HG03039 (cell line): Measurements from ENCODE around the gene MMP2.

Experiments used
- ATAC-seq: cut with Tn5 transposase; IDR thresholded peaks from one replicate; pipeline ENCODE4 v1.9.1; 2021; ENCODE audit warnings: mild to moderate bottlenecking, moderate library complexity; ENCODE audit not compliant: unreplicated experiment

MMP2 gene

DNA sequence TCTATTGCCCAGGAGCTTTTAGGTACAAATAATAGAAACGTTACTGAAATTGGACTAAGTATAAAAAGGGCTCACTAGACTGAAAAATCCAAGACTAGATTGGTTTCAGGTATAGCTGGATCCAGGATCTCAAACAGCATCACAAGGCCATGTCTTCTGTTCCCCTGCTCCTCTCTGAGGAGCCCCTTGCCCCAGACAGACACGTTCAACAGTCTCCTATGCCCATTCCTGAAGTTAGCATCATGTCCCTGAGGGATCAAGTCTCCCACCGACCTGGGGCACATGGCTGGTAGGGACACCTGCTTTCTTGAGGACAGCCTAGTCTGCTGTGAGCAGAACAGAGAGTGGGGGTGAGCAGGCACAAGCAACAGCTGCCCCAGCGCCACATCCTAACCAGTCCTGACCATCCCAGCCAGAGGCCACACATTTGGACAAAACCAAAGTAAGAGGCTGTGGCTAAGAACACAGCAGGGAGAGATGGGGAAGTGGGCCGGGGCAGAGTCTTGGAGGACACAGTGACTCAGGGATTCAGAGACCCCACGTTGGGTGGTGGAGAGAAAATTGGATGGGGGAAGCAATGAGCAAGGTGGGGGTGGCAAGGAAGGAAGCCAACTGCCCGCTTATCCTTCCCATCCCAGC lies 10.5 kb upstream of the MMP2 start:
- ATAC-seq = no peak

DNA sequence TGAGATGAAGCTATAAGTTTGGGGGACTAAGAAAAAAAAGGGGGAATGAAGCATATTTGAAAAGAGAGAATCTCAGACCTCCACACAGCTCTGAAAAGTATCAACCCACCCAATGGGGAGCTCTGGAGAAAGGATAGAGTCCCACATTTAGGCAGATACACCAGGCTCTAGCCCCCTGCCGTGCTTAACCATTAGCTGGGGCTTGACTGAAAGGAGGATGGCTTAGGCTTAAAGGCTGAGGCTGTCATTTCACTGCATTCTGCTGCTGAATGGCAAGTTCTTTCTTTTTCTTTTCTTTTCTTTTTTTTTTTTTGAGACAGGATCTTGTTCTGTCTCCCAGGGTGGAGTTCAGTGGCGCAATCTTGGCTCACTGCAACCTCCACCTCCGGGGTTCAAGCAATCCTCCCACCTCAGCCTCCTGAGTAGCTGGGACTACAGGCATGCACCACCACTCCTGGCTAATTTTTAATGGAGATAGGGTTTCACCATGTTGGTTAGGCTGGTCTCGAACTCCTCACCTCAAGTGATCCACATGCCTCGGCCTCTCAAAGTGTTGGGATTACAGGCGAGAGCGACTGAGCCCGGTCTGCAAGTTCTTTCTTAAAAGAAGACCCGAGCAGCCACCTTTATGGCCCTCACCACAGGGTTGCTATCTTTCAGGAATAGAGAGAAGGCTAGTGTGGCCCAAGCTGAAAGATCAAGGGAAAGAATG lies 9.0 kb upstream of the MMP2 start:
- ATAC-seq = no peak

DNA sequence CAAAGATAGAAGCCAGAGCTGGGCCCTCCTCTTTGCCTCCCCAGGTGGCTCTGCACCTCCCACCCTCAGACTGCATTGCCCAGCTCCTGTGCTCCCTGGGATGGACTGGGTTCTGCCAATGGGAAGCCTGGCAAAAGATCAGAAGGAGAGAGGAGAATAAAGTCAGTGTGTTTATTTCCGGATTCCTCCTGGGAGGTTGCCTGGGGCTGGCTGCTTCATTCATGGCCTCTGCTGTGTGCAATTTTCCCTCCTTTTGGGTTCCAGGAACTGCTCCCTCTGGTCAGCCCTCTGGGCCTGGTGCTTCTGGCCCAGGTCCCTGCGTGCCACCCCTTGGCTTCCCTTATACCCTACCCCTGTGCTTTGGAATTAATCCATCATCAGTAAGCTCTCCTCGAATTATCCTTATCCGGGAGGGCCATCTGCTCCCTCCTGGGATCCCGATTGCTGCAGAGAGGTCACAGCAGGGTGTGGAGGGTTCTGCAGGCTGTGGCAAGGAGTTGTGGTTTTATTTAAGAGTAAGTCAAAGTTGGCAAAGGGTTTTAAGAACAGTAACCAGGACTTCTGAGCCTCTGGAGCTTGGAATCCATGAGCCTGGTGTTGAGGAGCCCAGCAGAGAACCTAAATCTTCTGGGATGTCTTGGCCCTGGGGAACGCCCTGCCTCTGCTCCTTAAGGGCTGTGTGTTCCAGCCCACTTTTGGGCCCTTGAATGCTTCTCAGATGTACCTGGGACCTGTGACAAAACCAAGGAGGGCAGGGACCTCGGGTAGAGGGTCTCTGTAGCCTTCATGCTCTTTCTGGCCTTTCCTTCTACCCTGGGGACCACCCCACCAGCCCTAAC lies 8.2 kb upstream of the MMP2 start:
- ATAC-seq = no peak

- ATAC-seq = no peak
These were observed 7.4 kb upstream of the MMP2 start for GRCh38 chr16:55471448-55472097.

- ATAC-seq = no peak
These were observed 5.4 kb upstream of the MMP2 start for GRCh38 chr16:55473587-55473986.

- ATAC-seq = no peak
These were observed 4.2 kb upstream of the MMP2 start for GRCh38 chr16:55474821-55475220.

- no peak for ATAC-seq
These were observed 3.1 kb upstream of the MMP2 start for GRCh38 chr16:55475919-55476318.

DNA sequence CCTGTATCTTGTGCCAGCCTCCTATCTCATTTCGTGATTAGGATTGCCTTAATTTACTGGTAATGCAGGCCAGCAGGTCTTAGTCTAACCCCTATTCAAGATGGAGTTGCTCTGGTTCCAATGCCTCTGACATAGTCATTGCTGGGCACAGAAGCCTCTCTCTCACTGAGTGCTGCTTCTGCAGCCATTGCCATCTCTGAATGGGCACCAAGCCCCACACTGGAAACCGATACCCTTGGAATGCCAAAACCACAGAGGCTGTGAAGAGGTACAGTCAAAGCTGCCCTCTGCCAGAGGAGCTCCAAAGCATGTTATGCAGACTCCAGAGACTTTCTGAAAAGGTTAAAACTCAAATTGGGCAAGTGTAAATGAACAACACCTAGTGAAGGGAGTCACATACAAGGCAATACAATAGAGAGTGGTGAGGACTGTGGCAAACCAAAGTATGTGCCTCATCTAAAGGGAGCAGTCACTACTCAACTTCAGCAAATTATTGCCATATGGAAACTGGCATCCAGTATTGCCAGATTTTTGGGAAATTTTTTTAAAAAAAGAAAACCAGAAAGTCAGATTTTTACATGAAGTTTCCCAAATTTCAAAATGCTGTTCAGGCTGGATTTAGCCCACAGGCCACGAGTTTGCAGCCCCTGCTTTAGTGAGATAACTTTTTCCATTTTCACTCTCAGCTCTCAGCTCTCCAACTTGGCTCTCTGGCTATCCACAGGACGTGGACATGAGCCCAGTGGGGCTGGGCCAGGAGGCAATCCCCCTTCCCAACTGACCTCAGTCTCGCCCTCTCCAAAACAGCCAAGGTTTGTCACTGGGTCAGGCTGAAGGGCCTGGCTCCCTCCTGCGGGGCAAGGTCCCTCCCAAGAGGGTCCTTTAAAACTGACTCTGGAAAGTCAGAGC lies 2.1 kb upstream of the MMP2 start:
- ATAC-seq = no peak

- ATAC-seq = no peak
These were observed 1.3 kb upstream of the MMP2 start for GRCh38 chr16:55477736-55478135.

DNA sequence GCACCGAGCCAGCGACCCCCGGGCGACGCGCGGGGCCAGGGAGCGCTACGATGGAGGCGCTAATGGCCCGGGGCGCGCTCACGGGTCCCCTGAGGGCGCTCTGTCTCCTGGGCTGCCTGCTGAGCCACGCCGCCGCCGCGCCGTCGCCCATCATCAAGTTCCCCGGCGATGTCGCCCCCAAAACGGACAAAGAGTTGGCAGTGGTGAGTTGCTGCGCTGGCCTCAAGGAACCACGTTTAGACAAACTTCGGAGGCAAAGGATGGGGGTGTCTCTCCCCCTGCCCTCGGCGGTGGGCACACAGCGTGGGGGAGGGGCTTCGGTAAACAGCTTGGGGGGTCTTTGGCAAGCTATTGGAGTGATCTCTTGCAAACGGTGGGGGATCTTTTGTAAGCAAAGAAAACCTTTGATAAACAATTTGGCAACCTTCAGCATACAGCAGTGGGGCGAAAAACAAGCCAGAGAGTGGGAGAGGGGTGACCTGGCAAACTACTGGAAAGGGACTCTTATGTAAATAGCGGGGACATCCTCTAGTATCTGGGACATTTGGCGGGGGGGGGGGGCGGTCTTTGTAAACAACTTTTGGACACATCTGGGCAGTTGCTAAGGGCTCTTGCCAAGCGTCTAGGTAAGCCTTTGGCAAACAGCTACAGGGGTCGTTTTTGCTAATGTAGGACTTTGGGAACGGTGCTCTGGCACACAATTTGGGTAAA lies 587 bp downstream of the MMP2 start:
- no peak for ATAC-seq

DNA sequence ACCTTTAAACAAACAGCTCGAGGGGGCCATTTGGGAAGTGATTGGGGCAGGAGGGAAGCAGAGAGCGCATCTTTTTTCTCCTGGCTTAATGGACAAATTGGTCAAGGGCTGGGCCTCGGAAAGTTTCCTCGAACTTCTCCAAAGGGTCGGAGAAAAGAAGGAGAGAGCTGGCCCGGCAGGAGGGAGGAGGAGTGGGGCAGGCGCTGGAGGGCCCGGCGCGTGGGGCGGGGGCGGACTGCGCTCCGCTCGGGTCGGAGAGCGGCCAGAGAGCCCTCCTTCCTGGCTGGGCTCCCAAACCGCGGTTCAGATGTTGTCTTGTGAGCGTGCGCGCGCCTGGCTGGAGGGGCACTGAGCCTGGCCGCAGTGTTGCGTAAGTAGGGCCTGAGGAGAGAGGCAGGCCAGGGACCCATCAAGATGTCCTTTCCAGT lies 1.2 kb downstream of the MMP2 start:
- no peak for ATAC-seq

- no peak for ATAC-seq
These were observed 2.0 kb downstream of the MMP2 start for GRCh38 chr16:55481023-55481422.

- no peak for ATAC-seq
These were observed 3.1 kb downstream of the MMP2 start for GRCh38 chr16:55482056-55482455.

DNA sequence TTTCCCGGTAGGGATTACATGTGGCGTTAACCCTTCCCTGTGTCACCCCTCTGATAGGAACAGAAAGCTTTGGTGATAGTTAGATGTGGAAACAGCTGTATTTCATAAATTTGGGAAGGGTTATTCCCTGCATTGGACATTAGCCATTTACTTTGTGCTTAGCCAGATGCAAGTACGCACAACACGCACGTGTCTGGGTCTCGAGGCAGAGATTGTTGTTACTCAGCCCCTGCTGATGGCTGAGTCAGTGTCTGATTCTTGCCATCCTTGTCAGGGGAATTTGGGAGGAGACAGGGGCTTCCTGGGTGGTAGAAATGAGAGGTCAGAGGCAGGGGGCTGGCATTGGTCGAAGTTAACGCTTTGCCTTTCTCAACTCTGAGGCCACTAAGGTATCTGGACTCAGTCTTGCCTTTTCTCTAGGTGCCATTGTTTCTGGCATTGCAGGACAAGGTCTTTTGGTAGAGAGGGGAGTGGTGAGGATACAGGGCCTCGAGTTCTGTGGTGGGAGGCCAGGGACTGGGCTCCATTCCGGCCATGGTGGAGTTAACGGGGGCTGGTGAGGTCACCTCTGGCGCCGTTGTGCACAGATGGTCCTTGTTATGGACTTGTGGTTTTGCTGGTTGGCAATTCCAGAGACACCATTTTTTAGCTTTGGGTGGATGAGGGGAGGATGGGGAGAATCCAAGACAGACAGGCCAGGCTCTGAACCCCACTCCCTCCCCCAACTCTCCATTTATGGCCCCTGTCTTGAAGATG lies 8.2 kb downstream of the MMP2 start:
- ATAC-seq = no peak

GRCh38 chr16:55488306-55488705 lies 9.3 kb downstream of the MMP2 start:
- ATAC-seq = no peak

DNA sequence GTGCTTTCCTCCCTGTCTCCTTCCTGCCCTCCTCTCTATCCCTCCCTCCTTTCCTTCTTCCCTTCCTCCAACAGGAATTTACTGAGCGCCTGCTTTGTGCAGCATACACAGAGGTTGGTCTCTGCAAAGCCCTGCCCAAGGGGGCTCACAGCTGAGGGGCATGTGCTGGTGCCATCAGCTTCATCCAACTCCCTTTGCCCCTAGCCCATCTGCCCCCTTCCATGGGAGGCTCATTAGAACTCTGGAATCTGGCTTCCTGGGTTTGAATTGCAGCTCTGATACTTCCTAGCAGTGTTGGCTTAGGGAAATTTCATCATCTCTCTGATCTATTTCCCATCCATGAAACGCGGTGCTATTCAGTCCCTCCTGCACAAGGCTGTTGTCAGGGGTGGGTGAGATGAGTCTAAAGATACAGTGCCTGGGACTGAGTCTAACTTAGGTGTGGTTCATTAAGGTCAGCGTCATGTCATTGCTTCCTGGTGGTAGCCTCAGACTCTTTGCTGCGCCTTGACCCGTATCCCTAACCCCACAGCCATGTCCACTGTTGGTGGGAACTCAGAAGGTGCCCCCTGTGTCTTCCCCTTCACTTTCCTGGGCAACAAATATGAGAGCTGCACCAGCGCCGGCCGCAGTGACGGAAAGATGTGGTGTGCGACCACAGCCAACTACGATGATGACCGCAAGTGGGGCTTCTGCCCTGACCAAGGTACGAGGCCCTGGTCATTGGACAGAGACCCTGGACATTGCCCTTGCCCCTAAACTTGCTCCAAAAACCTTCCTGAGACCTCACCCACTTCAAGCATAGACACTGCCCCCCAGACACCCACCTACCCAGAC lies 10.3 kb downstream of the MMP2 start:
- no peak for ATAC-seq

DNA sequence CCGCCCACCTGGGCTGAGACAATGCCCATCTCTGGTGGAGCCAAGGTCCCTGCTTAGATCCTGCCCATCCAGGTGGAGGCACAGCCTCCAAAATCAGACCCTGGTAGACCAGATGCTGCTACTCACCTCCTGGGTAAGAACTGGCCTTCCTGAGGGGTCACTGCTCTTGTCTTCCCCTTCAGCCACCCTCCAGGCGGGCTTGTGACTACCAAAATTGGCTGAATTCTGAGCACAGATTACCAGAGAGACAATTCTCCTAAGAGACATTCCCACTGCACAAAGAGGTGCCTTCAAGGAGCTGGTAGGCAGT lies 10.9 kb downstream of the MMP2 start:
- ATAC-seq = no peak

DNA sequence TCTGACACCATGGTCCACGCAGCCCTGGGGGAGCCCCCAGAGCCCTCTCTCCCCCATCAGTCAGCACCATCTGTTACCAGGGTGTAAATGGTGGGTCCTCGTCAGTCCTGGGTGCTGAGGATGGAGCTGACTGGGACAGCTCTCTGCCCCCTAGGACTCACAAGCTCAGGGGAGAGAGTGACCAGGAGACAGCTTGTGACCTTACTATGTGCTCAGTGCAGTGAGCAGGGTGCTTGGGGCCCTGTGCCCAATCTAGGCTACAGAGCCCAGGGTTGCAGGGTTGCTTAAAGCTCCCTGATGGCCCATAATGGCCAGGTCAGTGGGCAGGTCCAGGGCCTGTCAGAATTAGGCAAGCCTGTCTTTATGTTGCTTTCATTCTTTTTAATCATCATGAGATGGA lies 11.3 kb downstream of the MMP2 start:
- ATAC-seq = no peak
